ENCODE results near the gene KCNF1. TPM values are rescaled to one million over a fixed set of nuclear protein-coding genes. Genes with fewer than 3 reads are reported as not detected.

Gene KCNF1
- total RNA-seq, 1 donor: not detected

- DNase-seq (ENCODE audit: low read depth): no peak
- TF ChIP-seq, protein P1, sequence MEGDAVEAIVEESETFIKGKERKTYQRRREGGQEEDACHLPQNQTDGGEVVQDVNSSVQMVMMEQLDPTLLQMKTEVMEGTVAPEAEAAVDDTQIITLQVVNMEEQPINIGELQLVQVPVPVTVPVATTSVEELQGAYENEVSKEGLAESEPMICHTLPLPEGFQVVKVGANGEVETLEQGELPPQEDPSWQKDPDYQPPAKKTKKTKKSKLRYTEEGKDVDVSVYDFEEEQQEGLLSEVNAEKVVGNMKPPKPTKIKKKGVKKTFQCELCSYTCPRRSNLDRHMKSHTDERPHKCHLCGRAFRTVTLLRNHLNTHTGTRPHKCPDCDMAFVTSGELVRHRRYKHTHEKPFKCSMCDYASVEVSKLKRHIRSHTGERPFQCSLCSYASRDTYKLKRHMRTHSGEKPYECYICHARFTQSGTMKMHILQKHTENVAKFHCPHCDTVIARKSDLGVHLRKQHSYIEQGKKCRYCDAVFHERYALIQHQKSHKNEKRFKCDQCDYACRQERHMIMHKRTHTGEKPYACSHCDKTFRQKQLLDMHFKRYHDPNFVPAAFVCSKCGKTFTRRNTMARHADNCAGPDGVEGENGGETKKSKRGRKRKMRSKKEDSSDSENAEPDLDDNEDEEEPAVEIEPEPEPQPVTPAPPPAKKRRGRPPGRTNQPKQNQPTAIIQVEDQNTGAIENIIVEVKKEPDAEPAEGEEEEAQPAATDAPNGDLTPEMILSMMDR (IDR thresholded peaks at IDR 0.05; ENCODE audit: insufficient read depth, low read depth, low read length): no peak
- H3K4me3 ChIP-seq (ENCODE audit: low read depth, low read length): no peak overlapping the region
Measured at GRCh38 chr2:10879624-10880585, 31.8 kb upstream of the KCNF1 start.

DNA sequence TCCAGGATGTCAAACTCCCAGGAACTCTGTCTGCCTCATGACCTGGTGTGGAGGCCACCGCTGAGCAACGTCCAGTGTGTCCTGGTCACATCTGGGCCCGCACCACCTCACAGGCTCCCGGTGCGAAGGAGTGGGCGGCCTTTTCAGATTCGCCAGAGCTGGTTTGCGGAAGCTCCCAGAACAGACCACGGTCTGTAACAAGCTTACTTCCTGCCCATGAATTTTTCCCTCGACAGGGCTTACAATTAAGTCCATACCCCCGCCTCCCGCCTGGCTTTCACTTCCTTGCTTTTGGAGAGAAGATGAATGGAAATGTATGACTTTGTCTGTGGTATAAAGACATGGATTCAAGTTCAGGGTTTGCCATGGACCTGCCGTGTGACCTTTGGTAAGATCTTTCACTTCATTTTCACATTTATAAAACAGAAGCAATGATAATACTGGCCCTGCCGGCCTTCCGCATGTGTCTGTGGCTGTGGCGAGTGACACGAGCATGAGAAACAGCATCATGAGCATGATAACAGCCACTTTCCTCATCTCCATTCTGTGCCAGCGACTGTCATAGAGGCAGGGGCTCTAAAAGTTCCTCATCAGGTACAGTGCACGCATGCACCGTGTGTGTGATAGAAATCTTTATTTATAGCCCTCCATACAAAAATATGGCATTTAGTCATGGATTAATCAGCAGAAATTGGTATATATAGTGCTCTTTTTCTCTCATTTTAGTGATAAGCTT, 31.0 kb upstream of the KCNF1 start:
- TF ChIP-seq, protein P1 (IDR thresholded peaks at IDR 0.05; ENCODE audit: insufficient read depth, low read depth, low read length): no peak
- no peak for DNase-seq (ENCODE audit: low read depth)
- no peak overlapping the region for H3K4me3 ChIP-seq (ENCODE audit: low read depth, low read length)

GRCh38 chr2:10882568-10882967, 29.2 kb upstream of the KCNF1 start:
- no peak overlapping the region for H3K4me3 ChIP-seq (ENCODE audit: low read depth, low read length)
- TF ChIP-seq, protein P1 (IDR thresholded peaks at IDR 0.05; ENCODE audit: insufficient read depth, low read depth, low read length): no peak
- no peak for DNase-seq (ENCODE audit: low read depth)

DNA sequence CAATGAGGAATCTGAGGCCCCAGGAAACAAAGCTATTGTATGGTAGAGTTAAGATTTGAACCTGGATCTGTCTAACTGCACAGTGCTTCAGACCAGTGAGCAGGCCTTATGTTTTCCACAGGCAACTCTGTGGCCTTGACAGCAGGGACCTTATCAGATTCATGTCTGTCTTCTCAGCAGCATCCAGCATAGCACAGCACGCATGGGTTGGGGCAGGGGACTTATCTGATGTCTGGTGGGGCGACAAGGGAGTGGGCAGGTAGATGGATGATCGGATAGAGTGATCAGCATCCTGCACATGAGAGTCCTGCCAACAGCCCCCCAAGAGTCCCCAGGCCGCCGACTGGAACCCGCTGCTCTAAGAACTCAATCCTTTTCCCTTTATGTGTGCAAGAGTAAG, 28.7 kb upstream of the KCNF1 start:
- DNase-seq (ENCODE audit: low read depth): no peak
- TF ChIP-seq, protein P1 (IDR thresholded peaks at IDR 0.05; ENCODE audit: insufficient read depth, low read depth, low read length): no peak
- no peak overlapping the region for H3K4me3 ChIP-seq (ENCODE audit: low read depth, low read length)

DNA sequence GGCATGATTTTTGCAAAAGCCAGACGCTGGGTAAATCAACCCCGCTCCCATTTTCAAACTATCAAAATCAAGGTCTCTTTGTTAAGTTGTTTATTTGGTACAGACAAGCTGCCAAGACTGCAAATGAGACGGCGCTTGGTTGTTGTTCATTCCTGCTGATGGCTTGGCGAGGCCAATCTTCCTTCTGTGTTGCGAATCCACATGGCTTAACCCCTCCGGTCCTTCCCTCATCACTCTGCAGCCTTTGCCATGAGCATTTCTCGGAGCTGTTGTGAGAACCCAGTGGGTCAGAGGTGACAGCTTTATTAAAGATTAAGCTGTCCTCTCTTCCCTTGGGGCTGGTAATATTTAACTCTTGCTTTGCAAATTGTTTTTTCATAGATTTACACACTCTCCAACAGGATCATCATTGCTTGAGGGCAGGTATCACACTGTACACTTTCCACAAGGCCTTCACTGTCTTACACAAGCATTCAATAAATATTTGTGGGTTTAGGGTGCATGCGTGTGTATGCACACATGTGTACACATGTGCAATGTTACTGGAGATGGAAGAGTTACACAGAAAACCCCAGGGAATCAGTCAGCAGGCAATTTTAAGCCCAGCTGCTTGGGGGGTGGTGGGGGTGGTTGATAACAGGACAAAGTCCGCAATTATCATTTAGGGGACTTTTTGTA, 27.8 kb upstream of the KCNF1 start:
- TF ChIP-seq, protein P1 (IDR thresholded peaks at IDR 0.05; ENCODE audit: insufficient read depth, low read depth, low read length): no peak
- no peak for DNase-seq (ENCODE audit: low read depth)
- H3K4me3 ChIP-seq (ENCODE audit: low read depth, low read length): no peak overlapping the region

DNA sequence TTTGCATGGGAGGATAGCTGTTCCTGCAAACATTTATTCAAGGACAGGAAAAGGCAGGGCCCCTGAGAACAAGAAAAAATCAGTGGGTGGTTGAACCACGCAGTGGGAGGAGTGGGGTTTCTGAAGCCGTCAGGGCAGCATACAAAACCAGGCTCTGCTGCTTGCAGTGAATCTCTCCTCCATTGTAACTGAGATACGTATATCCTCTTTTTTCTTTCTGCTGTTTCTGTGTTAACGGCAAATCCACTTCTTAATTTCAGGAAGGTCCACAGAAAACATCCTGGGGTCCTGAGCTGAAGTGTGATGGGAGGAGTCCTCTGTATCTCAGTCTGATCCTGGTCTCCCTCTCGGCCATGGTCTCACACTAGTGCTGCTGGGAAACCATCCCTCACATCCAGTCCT, 27.2 kb upstream of the KCNF1 start:
- TF ChIP-seq, protein P1 (IDR thresholded peaks at IDR 0.05; ENCODE audit: insufficient read depth, low read depth, low read length): no peak
- DNase-seq (ENCODE audit: low read depth): no peak
- H3K4me3 ChIP-seq (ENCODE audit: low read depth, low read length): no peak overlapping the region

Data from fibroblast of villous mesenchyme (primary cell).